HUES48 (cell line): ENCODE results near the gene IREB2.

ENCODE experiments used
- H3K27ac ChIP-seq: one replicate; pipeline ENCODE4 v1.7.0; 2013; ENCODE audit warnings: low read depth, low read length, inconsistent platforms
- H3K27me3 ChIP-seq: 2 replicates; pipeline ENCODE4 v1.6.1; 2013; ENCODE audit warnings: mild to moderate bottlenecking, low read length; ENCODE audit not compliant: control insufficient read depth, insufficient read depth
- H3K36me3 ChIP-seq: 2 replicates; pipeline ENCODE4 v1.6.1; 2013; ENCODE audit warnings: low read length; ENCODE audit not compliant: control insufficient read depth, insufficient read depth
- H3K4me1 ChIP-seq: 2 replicates; pipeline ENCODE4 v1.6.1; 2013; ENCODE audit warnings: mild to moderate bottlenecking, low read length; ENCODE audit not compliant: control insufficient read depth, insufficient read depth
- H3K4me3 ChIP-seq: 2 replicates; pipeline ENCODE4 v1.5.1; 2013; ENCODE audit warnings: mild to moderate bottlenecking, low read depth, low read length
- H3K9ac ChIP-seq: 2 replicates; pipeline ENCODE4 v1.6.1; 2013; ENCODE audit warnings: mild to moderate bottlenecking, low read depth, low read length, moderate library complexity
- H3K9me3 ChIP-seq: 2 replicates; pipeline ENCODE4 v1.6.1; 2013; ENCODE audit warnings: low read length; ENCODE audit not compliant: control insufficient read depth, insufficient read depth

Gene IREB2

GRCh38 chr15:78437107-78437761 is 782 bp upstream of the IREB2 start:
- no peaks in the 10 kb centered on the region for H3K27me3 ChIP-seq
- H3K36me3 ChIP-seq: peaks cover 27% of the 10 kb centered on the region
- H3K9ac ChIP-seq: peak overlapping the region; percentile 75
- no peaks in the 10 kb centered on the region for H3K9me3 ChIP-seq
- peak overlapping the region; percentile 73 for H3K27ac ChIP-seq
- H3K4me1 ChIP-seq: peaks cover 4% of the 10 kb centered on the region; the same call in 1 of the 2 replicates
- H3K4me3 ChIP-seq: peak overlapping the region; percentile 98

GRCh38 chr15:78438619-78439285 is 736 bp downstream of the IREB2 start:
- Histone ChIP-seq H3K27me3 (no peaks in the 10 kb centered on the region), H3K9me3 (no peaks in the 10 kb centered on the region), H3K9ac (peak overlapping the region; percentile 92), H3K36me3 (peaks cover 42% of the 10 kb centered on the region), H3K4me1 (peaks cover 4% of the 10 kb centered on the region; the same call in 1 of the 2 replicates), H3K27ac (peak overlapping the region; percentile 93), H3K4me3 (peak overlapping the region; percentile 98)

- Histone ChIP-seq H3K36me3 (peaks cover 60% of the 10 kb centered on the region), H3K9ac (no peak overlapping the region), H3K27me3 (no peaks in the 10 kb centered on the region), H3K4me3 (no peak overlapping the region), H3K4me1 (peaks cover 4% of the 10 kb centered on the region; the same call in 1 of the 2 replicates), H3K27ac (no peak overlapping the region), H3K9me3 (no peaks in the 10 kb centered on the region)
These were observed 2.7 kb downstream of the IREB2 start for GRCh38 chr15:78440375-78441373.

GRCh38 chr15:78444255-78444654 is 6.2 kb downstream of the IREB2 start:
- H3K27ac ChIP-seq: no peak overlapping the region
- H3K4me3 ChIP-seq: no peak overlapping the region
- no peaks in the 10 kb centered on the region for H3K9me3 ChIP-seq
- no peaks in the 10 kb centered on the region for H3K27me3 ChIP-seq
- peaks cover 86% of the 10 kb centered on the region for H3K36me3 ChIP-seq
- no peaks in the 10 kb centered on the region for H3K4me1 ChIP-seq
- no peak overlapping the region for H3K9ac ChIP-seq

GRCh38 chr15:78445875-78446274 is 7.9 kb downstream of the IREB2 start:
- Histone ChIP-seq H3K27ac (no peak overlapping the region), H3K4me1 (no peaks in the 10 kb centered on the region), H3K27me3 (no peaks in the 10 kb centered on the region), H3K9me3 (no peaks in the 10 kb centered on the region), H3K36me3 (peaks cover 79% of the 10 kb centered on the region), H3K4me3 (no peak overlapping the region), H3K9ac (no peak overlapping the region)

- no peaks in the 10 kb centered on the region for H3K9me3 ChIP-seq
- H3K9ac ChIP-seq: no peak overlapping the region
- no peak overlapping the region for H3K4me3 ChIP-seq
- no peak overlapping the region for H3K27ac ChIP-seq
- H3K4me1 ChIP-seq: no peaks in the 10 kb centered on the region
- H3K36me3 ChIP-seq: peaks cover 73% of the 10 kb centered on the region
- H3K27me3 ChIP-seq: no peaks in the 10 kb centered on the region
These were observed 8.5 kb downstream of the IREB2 start for GRCh38 chr15:78446551-78446950.

- no peak overlapping the region for H3K27ac ChIP-seq
- H3K4me1 ChIP-seq: peaks cover 6% of the 10 kb centered on the region; the same call in 1 of the 2 replicates
- H3K27me3 ChIP-seq: no peaks in the 10 kb centered on the region
- H3K9ac ChIP-seq: no peak overlapping the region
- peaks cover 53% of the 10 kb centered on the region for H3K36me3 ChIP-seq
- H3K4me3 ChIP-seq: no peak overlapping the region
- no peaks in the 10 kb centered on the region for H3K9me3 ChIP-seq
These were observed 10.6 kb downstream of the IREB2 start for GRCh38 chr15:78448441-78449219.

- Histone ChIP-seq H3K9me3 (no peaks in the 10 kb centered on the region), H3K4me3 (no peak overlapping the region), H3K36me3 (peaks cover 45% of the 10 kb centered on the region), H3K9ac (no peak overlapping the region), H3K27me3 (no peaks in the 10 kb centered on the region), H3K27ac (no peak overlapping the region), H3K4me1 (peaks cover 9% of the 10 kb centered on the region; the same call in 1 of the 2 replicates)
These were observed 11.4 kb downstream of the IREB2 start for GRCh38 chr15:78449220-78449999.

GRCh38 chr15:78450285-78450858 is 12.4 kb downstream of the IREB2 start:
- Histone ChIP-seq H3K27ac (no peak overlapping the region), H3K36me3 (peaks cover 36% of the 10 kb centered on the region), H3K9ac (no peak overlapping the region)

More at GRCh38 chr15:78450285-78450858, 12.4 kb downstream of the IREB2 start:
- Histone ChIP-seq H3K4me3 (no peak overlapping the region), H3K27me3 (no peaks in the 10 kb centered on the region), H3K9me3 (no peaks in the 10 kb centered on the region), H3K4me1 (peaks cover 9% of the 10 kb centered on the region; the same call in 1 of the 2 replicates)
